NCI-H2171 (cell line): ENCODE results near the gene BTBD9.

Experiments used
- DNase-seq: peaks from one replicate; lab custom pipeline; 2025; lab: John Stamatoyannopoulos, UW

Gene BTBD9

GRCh38 chr6:38345586-38345985 lies 294.1 kb downstream of the BTBD9 start:
- DNase-seq, result no peak

GRCh38 chr6:38341496-38341895 lies 298.2 kb downstream of the BTBD9 start:
- no peak for DNase-seq

GRCh38 chr6:38339914-38340313 lies 299.8 kb downstream of the BTBD9 start:
- no peak for DNase-seq

GRCh38 chr6:38337819-38338465 lies 301.8 kb downstream of the BTBD9 start:
- no peak for DNase-seq

GRCh38 chr6:38336922-38337321 lies 302.8 kb downstream of the BTBD9 start:
- DNase-seq, result no peak

- DNase-seq, result no peak
Measured at GRCh38 chr6:38326837-38327236, 312.9 kb downstream of the BTBD9 start.

- DNase-seq, result peak; percentile 10
Measured at GRCh38 chr6:38323216-38323615, 316.5 kb downstream of the BTBD9 start.

GRCh38 chr6:38322138-38322537 lies 317.6 kb downstream of the BTBD9 start:
- DNase-seq, result no peak

- DNase-seq, result no peak
Measured at GRCh38 chr6:38320843-38321242, 318.9 kb downstream of the BTBD9 start.

GRCh38 chr6:38320358-38320757 lies 319.4 kb downstream of the BTBD9 start:
- no peak for DNase-seq

GRCh38 chr6:38319256-38320212 lies 320.2 kb downstream of the BTBD9 start:
- no peak for DNase-seq

- DNase-seq, result no peak
Measured at GRCh38 chr6:38316099-38316868, 323.4 kb downstream of the BTBD9 start.

- no peak for DNase-seq
Measured at GRCh38 chr6:38311201-38311600, 328.5 kb downstream of the BTBD9 start.

GRCh38 chr6:38310061-38310460 lies 329.7 kb downstream of the BTBD9 start:
- no peak for DNase-seq

- DNase-seq, result no peak
Measured at GRCh38 chr6:38307740-38308139, 332.0 kb downstream of the BTBD9 start.

- peak; percentile 25 for DNase-seq
Measured at GRCh38 chr6:38306931-38307330, 332.8 kb downstream of the BTBD9 start.

- no peak for DNase-seq
Measured at GRCh38 chr6:38305995-38306681, 333.6 kb downstream of the BTBD9 start.

- no peak for DNase-seq
Measured at GRCh38 chr6:38302838-38303237, 336.9 kb downstream of the BTBD9 start.

- DNase-seq, result no peak
Measured at GRCh38 chr6:38302081-38302480, 337.6 kb downstream of the BTBD9 start.

GRCh38 chr6:38290133-38290799 lies 349.5 kb downstream of the BTBD9 start:
- no peak for DNase-seq

GRCh38 chr6:38287487-38287886 lies 352.2 kb downstream of the BTBD9 start:
- DNase-seq, result no peak
